Activated CD8-positive, alpha-beta memory T cell treated with anti-CD3 and anti-CD28 coated beads, Interleukin-2, amount 50 U/mL, for 24 hours (primary cell): ENCODE data around the gene CDT1.
A peak's percentile ranks its signal among the peaks of the same experiment; 100 is the strongest.

Experiments used
- DNase-seq: peaks from one replicate; pipeline ENCODE4 v3.0.0-alpha.2; 2020; ENCODE audit errors: extremely low read depth

The CDT1 gene

GRCh38 chr16:88803264-88803987, at the start of gene CDT1:
CDT1 (plus strand) TSS chr16:88803789; CDS start chr16:88803832, 43 bp downstream.
- DNase-seq: peak; percentile 51

DNA sequence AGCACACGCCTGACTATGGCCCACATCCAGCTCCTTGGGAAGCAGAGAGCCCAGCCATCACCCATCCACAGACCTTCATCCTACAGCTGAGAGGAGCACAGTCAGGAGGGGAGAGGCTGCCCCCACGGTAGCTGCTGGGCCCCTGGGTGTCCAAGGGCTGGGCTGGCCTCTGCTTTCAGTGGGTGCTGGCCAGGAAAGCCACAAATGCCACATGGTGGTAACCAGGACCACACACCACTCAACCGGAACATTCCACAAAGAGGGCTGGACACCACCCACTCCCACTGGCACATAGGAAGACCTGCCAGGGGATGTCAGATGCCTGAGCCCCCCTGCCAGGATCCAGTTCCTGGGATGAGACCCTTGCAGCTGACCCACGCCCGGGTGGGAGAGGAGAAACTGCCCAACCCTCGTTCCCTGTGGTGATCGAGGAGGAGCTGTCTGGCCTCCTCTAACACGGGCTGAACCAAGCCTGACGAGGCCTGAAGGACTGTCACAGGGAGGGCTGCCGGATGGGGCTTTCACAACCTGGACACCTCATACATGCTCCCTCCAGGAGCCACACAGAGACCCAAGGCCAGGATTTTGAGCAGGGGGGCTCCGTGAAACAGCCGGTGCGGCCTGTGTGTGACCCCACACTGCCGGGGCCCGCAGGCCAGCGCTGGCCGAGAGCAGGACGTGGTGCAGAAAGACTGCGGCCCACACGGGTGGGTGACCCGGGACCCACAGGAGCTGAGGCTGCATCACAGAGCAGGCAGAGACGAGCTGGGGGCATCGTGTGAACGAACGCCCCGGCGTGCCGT, 49.3 kb upstream of the CDT1 start:
- no peak for DNase-seq

- no peak for DNase-seq
Observed at GRCh38 chr16:88754912-88755744, 48.5 kb upstream of the CDT1 start.

DNA sequence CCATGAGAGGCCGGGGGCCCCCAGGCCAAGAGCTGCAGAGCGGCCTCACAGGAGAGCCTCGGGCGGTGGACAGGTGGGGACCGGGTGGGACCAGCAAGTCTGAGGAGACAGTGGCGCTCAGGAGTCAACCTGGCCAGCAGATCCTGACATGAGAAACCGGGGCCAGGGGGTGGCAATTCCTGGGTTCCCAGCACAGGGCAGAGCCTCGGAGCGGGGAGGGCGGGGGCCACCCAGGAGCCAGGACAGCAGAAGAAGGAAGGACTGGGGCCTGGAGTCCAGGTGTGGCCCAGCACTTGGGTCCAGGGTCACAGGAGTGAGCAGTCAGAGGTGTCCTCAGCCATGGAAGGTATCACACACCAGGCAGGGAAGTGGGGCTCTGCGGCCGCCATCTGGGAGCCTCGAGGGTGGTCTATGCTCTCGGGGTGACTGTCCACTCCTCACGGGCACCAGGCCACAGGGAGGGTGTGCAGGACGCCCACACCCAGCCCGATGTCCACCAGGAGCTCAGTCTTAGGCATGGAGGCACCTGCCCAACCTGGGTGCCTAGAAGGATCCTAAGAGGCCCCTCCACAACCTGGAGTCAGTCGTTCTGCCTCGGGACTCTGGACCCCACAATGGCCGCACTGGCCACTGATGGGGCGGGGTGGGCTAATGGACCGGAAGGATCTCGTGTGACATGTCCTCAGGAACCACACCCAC, 47.7 kb upstream of the CDT1 start:
- no peak for DNase-seq

- DNase-seq: no peak
Observed at GRCh38 chr16:88758227-88758943, 45.2 kb upstream of the CDT1 start.

- DNase-seq: no peak
Observed at GRCh38 chr16:88758944-88759244, 44.7 kb upstream of the CDT1 start.

DNA sequence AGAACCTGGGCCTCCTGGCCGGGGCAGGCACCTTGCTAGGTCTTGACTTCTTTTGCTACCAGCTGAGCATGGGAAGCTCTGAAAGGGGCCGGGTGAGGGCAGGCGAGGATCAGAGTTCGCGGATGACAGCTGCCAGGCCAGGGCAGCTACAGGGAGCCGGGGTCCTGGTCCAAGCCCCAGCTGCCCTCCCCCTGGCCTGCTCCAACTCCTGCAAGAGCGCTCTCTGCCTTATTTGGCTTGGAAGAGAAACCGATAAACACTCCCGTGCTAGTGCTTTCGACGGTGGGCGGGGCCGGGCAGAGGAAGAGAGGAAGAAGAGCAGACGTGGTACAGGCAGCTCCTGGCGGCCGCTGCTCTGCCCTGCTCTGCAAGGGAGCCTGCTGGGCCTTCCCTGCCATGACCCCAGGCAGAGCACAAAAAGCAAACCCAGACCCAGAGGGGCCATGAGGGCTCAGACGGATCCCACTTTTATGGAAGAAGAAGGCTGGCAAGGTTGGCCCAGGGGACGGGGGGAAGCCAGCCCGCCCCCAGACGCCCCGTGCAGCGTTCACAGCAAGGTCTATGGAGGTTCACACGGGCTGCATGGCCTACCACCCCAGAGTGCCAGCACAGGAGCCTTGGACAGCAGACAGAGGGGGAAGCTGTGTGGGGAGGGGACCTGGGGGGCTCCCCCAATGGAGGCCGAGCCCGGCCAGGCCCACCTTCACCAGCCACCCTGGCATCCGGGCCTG, 44.2 kb upstream of the CDT1 start:
- no peak for DNase-seq

DNA sequence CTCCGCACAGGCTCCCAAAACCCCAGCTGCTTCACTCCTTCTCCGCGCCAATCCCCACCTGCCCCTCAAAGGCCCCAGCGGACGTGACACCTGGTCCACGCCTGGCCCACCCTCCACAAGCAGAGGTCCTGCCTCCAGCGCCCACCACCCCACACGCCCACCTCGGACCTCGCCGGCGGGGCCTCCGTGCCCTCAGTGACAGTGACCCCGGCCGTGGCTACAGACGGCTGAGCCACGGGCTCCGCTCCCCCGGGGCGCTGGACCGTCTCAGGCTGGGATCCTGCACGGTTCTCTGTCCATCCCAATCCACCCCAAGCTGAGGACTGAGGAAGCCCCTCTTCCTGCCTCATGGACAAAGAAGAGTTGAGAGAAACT, 43.6 kb upstream of the CDT1 start:
- no peak for DNase-seq

DNA sequence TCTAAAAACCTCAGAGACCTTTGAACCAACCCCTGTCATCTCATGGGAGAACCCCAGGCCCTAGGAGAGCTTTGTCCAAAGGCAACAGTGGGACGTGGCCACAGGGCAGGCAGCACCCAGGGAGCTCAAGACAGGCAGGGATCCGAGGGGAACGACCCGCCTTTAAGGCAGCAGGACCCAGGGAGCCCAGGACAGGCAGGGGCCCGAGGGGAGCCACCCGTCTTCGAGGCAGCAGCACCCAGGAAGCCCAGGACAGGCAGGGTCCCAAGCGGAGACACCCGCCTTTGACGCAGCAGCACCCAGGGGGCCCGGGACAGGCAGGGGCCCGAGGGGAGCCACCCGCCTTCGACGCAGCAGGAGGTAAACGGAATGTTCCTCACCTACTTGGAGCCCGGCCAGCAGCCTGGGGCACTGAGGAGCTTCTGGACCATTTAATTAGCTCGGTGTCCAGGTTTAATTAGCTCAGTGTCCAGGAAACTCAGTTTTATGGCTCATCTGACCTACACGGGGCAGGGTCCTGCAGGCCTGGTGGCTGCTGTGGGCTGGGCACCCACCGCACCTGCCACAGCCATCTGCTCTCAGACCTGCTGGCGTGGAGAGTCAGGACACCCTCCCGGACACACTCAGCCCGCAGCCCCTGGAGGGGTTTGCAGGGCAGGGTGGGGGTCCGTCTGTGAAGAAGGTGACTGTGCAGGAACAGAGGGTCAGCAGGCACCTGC, 43.0 kb upstream of the CDT1 start:
- no peak for DNase-seq

GRCh38 chr16:88761143-88761534, 42.5 kb upstream of the CDT1 start:
- DNase-seq: no peak

DNA sequence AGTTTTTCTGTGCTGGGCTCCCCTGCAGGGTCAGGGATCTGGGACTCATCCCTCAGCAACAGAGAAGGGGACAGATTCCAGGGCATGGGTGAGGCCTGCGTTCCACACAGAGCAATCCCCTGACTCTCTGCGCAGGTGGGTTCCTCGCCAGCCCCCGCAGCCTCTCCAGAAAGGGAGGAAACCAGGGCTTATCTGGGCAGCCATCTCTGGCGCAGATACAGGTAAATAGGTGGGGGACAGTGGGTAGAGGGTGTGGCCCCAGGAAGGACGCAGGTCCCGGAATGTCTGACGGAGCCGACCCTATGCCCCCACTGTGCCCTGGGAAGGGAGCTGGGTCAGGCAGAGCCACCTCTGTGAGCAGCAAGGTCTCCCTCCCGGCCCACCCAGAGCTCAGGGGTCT, 41.8 kb upstream of the CDT1 start:
- DNase-seq: no peak

DNA sequence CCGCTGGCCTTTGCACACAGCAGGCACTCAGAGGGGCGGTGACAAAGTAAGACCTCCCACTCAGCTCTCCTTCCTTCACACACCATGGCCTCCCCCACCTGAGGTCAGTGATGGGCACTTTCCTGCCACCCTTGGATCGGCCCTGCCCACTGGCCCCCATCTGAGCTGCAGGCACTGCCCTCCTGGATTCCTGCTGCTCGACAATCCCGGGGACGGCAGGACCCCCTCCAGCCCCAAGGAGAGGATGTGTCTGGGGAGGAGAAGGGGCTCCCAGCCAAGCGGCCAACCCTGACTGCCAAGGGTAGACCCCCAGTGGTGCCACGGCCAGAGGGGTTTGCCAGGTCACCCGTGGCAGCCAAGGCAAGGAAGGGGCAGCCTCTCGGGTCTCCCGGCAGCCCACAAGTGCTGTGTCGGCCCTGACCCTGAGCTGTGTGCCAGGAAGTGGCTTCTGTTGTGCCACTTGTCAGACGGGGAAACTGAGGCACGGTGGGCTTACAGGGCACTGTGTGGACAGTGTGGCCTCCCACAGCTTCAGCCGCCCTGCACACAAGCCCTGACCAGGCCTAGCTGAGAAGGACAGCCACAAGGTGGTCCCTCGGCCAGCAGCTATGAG, 41.2 kb upstream of the CDT1 start:
- no peak for DNase-seq

DNA sequence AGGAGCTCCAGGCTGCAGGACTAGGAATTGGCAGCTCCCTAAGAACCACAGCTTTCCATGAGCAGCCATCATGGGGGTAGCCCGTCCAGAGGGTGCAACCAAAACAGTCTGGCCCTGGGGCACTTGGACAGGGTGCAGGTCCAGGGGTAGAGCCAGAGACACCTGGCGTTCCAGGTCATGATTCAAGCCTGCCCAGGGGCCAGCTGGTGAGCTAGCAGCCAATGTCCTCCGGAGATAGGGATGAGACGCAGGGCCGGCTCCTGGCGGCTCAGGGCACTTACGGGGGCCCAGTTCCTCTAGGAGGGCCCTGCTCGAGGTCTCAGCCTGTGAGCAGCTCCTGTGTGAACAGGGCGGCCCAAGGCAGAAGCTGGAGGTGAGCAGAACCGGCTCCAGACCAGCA, 40.6 kb upstream of the CDT1 start:
- DNase-seq: no peak

- no peak for DNase-seq
Observed at GRCh38 chr16:88763502-88764053, 40.0 kb upstream of the CDT1 start.

DNA sequence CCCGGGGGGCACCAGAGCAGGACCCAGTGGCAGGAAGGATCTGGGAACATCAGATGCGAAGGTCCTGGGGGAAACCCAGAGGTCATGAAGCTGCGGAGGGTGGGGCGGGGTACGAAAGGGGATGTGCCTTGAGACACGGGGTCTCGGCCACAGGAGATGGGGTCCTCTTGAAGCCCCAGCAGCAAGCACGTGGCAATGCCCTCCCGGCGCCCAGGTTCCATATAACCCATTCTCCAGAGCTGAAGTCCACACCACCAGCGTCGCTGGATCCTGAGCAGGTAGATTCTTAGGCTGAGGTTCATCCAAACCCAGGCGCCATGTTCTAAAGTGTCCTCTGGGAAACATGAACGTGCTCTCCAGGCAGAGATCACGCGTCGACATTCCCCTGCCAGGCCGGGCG, 39.5 kb upstream of the CDT1 start:
- no peak for DNase-seq

- DNase-seq: no peak
Observed at GRCh38 chr16:88764913-88765349, 38.7 kb upstream of the CDT1 start.

DNA sequence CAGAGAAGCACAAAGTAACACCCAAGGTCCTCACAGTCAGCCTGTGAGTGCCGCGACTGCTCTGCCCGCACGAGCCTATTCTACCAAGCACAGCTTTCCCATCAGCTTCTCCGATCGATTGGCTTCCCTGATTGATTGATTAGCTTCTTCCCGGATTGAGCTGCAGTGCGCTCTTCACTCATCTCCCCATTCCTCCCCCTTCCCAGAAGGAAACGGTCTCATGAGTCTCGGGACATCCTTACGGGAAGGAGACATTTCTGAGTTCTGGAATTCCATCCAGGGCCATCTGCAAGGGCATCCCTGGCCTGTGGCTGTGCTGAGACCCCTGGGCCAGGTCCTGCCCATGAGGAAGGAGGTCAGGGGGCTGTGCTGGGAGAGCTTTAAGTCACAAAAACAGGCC, 36.6 kb upstream of the CDT1 start:
- no peak for DNase-seq

GRCh38 chr16:88767546-88768070, 36.0 kb upstream of the CDT1 start:
- DNase-seq: no peak
